ENCODE results near the gene ZPR1.
A peak's percentile ranks its signal among the peaks of the same experiment; 100 is the strongest.
"Not testable (repeated sequence)": the region's sequence is repeated elsewhere in the genome, so short reads cannot be mapped to it uniquely, and the experiment has no call there.

Gene ZPR1

GRCh38 chr11:116792144-116792868, 4.5 kb upstream of the ZPR1 start:
- no peak for DNase-seq

GRCh38 chr11:116791813-116792143, 4.0 kb upstream of the ZPR1 start, which contains the start of gene APOA5:
Gene APOA5 (minus strand): TSS chr11:116791879. CDS start chr11:116791860, 19 bp downstream.
- DNase-seq, result no peak

GRCh38 chr11:116791002-116791812, 3.4 kb upstream of the ZPR1 start:
- DNase-seq, result peak; percentile 92

GRCh38 chr11:116790167-116791001, 2.6 kb upstream of the ZPR1 start:
- no peak for DNase-seq

GRCh38 chr11:116788975-116789374, 1.2 kb upstream of the ZPR1 start:
- no peak for DNase-seq

- no peak for DNase-seq
These were observed 711 bp upstream of the ZPR1 start for GRCh38 chr11:116788534-116788933.

GRCh38 chr11:116787436-116787785, 412 bp downstream of the ZPR1 start:
- no peak for DNase-seq

- DNase-seq, result no peak
These were observed 857 bp downstream of the ZPR1 start for GRCh38 chr11:116786966-116787365.

- no peak for DNase-seq
These were observed 1.5 kb downstream of the ZPR1 start for GRCh38 chr11:116786326-116786725.

GRCh38 chr11:116782728-116783127, 5.1 kb downstream of the ZPR1 start:
- DNase-seq, result no peak

- no peak for DNase-seq
These were observed 9.3 kb downstream of the ZPR1 start for GRCh38 chr11:116778556-116778955.

GRCh38 chr11:116777056-116777455, 10.8 kb downstream of the ZPR1 start:
- no peak for DNase-seq

- no peak for DNase-seq
These were observed 11.3 kb downstream of the ZPR1 start for GRCh38 chr11:116776522-116776984.

- DNase-seq, result no peak
These were observed 11.8 kb downstream of the ZPR1 start for GRCh38 chr11:116775975-116776374.

- no peak for DNase-seq
These were observed 13.2 kb downstream of the ZPR1 start for GRCh38 chr11:116774661-116775060.

GRCh38 chr11:116773203-116774097, 14.4 kb downstream of the ZPR1 start:
- no peak for DNase-seq

GRCh38 chr11:116772443-116773202, 15.2 kb downstream of the ZPR1 start, which contains the start of gene BUD13:
Gene BUD13 (minus strand): TSS chr11:116772987. CDS start chr11:116772964, 23 bp downstream.
- DNase-seq, result peak; percentile 97

- DNase-seq, result peak; percentile 33
These were observed 15.9 kb downstream of the ZPR1 start for GRCh38 chr11:116771935-116772334.

GRCh38 chr11:116762132-116762531, 25.7 kb downstream of the ZPR1 start:
- DNase-seq, result no peak

- DNase-seq, result not testable (repeated sequence)
These were observed 31.8 kb downstream of the ZPR1 start for GRCh38 chr11:116756044-116756443.

GRCh38 chr11:116750070-116750718, 37.6 kb downstream of the ZPR1 start:
- DNase-seq, result no peak

All from eye (tissue), 1 donor.